CMK (cell line): Measurements from ENCODE around the gene APBB2.

Experiments
- DNase-seq: peaks from one replicate; pipeline ENCODE4 v3.0.0-alpha.2; 2010; ENCODE audit warnings: low read depth

APBB2 gene

DNA sequence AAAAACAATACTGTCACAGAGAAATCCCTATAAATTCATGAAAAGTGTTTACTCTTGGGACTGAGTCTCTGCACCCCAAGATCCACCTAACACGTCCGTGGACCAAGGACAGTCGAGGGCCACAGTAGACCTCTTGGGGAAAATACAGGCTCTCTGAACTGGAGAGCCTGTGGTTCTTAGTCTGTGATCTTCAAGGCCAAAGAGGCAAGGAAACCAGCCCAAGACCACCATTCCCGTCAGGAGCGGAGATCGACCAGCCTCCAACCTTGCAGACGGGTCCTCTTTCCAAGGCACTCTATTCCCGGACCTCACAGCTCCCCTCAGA is 1.6 kb upstream of the APBB2 start:
- no peak for DNase-seq

DNA sequence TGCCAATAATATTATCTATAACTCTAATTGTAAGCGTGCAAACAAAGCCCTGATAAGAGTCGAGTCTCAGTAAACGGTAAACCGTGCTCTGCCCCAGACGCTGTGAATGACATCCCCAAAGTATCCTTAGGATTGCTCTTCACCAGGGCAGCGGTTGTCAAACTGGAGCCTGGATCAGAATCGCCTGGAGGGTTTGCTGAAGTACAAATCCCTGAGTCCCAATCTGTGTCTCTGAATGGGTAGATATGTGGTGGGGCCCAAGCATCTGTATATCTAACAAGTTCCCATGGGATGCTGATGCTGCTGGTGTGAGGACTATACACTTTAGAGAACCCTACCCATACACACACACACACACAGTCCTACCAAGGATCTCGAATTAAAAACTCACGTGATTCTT is 813 bp upstream of the APBB2 start:
- DNase-seq = no peak

DNA sequence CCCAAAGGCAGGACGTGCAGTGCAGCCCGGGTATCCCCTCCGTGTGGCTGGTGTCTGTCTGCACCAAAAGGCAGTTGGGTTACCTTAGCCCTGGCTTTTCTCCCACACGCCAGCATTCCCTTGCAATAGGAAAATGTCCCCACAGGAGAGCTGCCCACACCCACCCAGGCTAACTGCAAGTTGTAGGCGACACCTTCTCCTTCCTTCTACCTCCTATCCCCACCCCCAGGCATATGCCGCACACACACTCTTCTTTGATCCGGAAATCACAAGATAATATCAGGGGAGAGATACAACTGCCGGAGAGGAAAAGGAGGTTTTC is 444 bp upstream of the APBB2 start:
- no peak for DNase-seq

DNA sequence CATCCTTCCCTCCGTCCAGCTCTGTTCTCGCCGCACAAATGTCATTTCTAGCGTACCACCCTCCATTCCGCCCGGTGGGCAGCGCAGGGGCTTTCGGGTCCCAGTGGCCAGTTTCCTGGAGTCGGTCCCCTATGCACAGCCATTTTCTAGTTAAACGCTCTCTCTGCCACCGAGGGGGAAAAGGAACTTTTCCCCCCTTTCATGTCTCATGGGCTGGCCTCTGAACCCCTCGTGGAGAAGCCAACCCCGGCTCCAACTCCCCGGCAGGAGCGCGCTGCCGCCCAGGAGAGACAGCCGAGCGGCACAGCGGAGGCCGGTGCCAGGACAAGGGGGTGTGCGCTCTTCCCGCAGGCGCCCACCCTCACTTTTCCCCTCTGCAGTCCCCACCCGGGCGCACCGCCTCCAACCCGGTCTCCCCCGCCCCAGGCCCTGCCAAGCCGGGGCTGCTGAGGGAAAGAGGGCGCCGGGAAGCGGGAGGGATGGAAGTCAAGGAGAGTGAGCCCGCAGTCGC is 662 bp downstream of the APBB2 start:
- DNase-seq = no peak

DNA sequence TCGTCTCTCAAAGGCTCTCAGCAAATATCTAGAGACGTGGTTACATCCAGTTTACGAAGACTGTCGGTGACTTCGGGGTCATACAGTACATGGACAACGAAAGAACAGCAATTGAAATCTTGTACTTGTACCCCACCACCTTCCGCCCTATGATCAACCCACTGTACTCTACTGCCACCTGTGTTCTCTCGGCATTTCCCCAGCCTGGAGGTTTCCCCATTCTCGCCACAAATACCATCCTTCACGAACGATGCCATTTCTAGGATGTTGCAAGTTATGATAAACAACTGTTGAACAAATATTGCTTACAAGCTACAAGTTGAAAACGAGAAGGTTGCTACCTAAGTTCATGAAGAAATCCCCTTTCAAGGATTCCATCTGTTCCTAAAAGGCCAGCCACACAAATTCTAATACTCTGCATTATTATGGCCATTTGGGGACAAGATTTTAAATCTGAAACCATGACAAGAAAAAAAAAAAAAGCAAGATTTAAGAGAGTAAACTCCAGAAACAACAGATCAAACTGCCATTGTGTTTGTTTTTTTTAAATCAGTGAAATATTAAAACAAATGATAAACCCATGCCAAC is 1.6 kb downstream of the APBB2 start:
- DNase-seq = no peak

DNA sequence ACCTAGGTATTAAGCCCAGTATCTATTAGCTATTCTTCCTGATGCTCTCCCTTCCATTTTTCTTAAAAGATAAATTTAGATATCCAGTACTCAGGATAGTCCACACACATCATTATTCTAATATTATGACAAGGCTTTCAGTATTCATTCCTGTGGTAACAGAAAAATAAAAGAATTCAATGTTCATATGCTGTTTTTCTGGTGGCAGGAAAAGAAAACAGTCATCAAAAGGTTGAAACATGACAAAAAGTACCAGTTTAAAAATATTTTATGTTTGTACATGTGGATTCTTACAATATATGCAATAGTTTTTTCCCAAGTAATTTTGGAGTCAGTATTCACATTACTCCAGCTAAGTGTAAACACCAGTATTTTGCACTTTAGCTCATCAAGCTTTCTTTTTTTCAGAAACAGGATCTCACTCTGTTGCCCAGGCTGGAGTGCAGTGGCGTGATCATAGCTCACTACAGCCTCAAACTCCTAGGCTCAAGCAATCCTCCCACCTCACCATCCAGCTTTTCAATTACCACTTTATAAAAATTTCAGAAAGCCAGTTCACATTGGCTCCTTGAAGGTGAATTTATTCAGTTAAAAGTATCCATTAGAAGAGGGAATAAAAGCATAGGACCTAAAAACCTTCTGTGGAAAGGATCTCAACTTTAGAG is 2.3 kb downstream of the APBB2 start:
- DNase-seq = no peak

DNA sequence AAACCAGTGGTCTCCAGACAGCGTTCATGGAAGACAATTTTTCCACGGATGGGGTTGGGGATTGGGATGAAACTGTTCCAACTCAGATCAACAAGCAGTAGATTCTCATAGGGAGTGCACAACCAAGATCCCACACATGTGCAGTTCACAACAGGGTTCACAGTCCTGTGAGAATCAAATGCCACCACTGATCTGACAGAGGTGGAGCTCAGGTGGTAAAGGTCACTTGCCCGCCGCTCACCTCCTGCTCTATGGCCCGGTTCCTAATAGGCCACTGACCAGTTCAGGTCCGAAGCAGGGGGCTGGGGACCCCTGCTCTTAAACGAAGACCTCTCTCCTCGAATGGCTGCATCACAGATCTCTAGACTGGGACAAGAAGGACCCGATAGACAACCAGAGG is 4.4 kb downstream of the APBB2 start:
- DNase-seq = no peak

DNA sequence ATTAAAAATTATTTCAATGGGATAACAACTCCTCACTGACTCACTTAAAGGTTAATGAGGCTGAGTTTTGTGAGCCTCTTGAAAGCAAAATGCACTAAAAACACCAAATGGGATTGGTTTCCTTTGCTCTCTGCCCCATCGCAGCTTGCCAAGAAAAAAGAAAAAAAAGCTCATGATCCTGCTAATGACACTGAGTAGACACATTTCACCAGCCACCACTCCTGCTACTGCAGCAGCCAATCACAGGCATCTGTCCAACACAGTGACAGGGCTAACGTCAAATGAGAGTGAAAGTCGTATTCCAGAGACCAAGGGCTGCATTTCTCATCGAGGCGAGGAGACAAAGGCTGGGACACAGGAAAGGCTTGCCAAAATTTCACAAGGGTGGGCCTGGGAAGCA is 5.2 kb downstream of the APBB2 start:
- no peak for DNase-seq

DNA sequence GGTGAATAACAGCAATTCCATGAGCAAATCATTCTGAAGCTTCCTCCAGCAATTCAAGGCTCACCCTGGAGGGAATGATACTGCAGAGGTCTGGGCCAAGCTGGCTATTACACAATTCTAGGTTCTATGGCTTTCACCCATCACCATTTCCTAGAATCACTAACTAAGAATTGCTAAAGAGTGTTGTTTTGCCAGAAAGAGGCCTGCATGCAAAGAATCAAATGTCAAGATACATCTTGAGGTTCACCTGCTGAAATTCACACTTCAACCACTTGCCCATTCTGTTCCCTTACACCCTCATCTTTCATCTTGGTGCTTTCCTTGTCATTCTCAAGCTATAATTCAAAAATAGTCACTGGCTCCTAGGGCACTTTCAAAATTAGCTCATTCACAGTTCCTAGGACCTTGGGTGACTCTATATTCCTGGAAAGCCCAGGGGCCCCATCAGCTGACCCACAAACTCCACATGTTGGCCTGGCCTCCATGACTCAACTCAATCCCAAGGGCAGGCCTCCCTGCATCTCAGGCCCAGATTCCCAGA is 7.0 kb downstream of the APBB2 start:
- no peak for DNase-seq

DNA sequence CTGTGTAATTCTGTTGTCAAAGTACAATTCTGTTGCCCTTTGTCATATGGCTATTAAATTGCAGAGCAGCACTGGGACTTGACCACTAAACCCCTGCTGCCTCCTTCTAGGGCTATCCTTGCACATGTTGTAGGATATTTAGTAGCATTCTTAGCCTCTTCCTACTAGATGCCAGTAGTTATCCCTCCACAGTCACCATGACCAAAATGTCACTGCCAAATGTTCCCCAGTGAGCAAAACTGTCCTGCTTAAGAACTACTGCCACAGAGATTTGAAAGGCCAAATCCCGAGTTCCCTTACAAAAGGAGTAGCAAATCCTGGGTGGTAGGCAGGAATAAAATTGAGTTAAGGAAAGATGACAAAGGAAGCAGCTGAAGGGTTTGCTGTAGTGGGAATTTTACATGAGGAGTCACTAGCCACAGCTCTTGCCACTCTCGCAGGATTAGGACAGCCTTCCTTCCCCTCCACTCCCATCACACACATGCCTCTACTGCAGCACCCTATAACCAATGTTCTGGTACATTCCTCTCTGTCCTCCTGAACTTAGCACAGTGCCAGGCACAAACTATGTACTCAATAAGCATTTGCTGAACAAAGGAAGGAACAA is 8.4 kb downstream of the APBB2 start:
- no peak for DNase-seq

DNA sequence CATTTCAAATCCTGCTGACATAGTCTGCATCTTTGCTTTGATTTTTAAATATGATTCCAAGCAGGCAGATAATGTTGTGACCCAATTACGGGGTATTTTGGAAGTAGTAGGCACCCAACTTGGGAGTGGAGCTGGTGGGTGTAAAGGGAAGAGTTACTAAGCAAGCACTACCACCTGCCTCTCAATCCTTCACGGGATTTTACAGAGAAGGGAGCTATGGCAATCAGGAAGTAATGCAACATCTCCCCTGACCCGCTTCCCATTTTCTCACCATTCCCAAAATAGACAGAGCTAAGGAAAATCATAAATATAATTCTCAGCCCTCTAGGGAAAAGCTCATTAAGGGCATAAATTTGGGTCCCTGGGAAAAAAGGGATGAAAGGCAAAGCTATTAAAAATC is 9.2 kb downstream of the APBB2 start:
- no peak for DNase-seq

DNA sequence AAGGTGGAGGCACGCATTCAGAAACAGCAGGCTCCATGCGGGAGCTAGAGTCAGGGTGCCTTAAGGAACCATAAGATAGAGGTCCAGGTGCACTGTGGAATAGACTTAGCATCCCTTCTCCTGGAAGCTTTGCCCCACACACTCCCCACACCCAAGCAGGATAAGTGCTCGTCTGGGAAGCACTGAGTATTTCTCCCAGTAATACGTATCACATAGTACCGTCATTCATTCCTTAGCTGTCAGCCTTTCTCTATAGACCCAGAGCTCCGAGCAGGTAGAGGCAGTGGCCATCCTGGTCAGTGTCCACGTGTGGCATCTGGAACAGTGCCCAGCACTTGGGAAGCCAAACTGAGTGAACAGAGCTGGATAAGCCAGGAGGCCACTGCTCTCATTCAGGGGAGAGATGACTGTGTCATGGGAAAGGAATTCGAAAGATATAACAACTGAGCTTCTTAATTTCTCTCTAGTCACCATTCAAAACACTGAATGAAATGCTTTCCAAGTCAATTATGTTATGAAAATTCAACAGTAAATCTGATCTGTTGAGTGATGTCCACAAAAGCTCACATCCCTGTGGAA is 9.9 kb downstream of the APBB2 start:
- no peak for DNase-seq

DNA sequence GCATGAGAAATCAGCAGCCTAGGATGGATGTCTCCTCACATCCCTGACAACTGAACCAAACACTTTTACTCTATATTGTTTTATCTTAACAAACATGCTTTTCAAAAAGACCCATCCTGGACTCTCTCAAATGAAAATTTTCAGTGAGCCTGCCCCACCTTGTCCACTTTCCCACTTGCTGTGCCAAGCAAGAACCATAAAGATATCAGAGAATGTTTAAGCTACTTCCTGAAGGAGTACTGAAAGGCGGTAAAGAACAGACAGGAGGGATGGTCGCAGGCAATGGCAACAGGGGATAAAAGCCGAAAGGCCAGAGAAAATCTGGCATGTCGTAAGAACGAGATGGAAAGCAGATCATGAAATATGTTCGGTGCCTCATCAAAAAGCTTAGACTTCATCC is 10.5 kb downstream of the APBB2 start:
- DNase-seq = no peak

DNA sequence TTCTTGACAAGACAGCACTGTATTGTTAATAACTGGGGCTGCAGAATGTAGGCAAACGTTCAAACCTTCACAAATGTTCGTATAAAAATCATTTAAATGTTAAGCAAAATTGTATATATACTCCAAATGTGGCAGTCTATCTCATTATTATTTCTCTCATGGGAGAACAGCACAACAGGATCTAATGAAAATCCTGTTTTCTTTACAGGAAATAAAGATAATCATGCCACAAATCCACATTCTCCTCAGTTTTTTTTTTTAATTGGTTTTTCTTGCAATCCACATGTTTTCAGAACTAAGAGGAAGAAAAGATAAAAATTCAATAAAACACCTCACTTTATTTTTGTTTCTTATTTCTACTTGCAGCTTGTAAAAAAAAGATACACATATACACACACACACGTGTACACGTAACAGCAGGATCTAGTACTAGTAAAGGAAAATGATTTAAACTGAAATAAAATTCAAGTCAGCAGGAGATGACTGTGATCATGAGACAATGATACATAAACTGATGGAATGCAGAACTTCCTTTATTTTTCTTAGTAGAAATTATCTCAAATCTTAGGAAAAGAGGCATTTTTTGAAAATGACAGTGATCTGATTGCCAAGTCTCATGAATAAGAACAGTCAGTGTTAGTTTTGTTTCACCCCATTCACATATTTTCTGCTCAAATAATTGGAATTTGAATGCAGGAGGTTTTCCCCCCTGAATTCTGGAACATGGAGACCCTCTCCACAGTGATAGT is 11.3 kb downstream of the APBB2 start:
- DNase-seq = no peak

DNA sequence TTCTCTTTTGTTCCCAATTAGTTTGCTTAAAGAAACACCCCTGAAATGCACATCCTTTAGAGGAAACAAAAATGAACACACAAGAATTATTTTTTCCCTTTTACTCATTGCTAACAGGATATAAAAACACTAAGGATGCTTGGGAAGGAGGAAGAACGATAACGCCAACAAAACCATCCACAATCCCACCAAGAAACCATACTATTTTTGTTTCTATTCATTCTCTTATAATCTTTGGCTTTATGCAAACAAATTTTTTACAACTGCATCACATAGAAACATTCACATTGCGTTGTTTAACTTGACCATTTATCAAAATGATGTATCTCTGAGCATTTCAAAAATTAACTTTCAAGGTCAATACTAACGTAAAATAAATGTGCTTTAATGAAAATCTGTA is 12.0 kb downstream of the APBB2 start:
- no peak for DNase-seq

DNA sequence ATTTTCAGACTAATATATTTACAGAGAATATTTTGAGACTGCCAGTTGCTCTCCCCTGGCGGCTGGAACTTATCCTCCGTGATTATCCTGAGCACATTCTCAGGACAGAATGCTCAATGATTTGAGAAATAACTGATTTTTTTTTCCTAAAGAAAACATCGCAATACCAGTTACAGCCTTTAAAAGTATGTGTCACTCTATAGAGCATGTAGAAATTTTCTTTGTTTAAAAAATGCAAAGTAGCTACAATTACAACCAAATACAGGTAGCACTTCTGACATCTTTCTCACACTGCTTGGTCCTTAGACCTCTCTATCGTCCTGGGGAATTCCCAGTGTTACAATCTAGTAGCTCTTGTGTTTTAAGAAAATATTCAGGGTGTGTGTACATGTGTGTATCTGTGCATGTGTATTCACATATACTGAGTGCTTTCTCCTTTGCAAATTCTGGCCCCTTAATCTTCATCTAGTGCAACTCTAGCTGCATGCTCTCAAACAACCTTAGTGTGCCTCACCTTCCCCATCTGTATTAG is 13.8 kb downstream of the APBB2 start:
- no peak for DNase-seq

DNA sequence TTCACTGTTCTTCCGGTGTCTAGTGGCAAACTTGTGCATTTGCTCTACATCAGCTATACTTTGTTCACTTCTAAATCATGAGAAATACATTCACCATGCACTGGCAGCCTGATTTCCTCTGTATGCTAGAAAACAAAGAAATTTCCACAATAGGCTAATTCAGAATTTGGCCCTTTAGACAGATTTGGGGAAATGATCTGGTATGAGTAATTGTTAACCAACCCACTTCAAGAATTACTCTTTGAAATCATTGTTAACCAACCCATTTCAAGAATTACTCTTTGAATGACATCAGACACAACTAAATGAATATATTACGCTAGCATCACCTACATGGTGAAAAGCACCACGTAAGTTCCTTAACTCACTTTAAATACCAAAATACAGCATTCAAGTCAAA is 14.6 kb downstream of the APBB2 start:
- DNase-seq = no peak

DNA sequence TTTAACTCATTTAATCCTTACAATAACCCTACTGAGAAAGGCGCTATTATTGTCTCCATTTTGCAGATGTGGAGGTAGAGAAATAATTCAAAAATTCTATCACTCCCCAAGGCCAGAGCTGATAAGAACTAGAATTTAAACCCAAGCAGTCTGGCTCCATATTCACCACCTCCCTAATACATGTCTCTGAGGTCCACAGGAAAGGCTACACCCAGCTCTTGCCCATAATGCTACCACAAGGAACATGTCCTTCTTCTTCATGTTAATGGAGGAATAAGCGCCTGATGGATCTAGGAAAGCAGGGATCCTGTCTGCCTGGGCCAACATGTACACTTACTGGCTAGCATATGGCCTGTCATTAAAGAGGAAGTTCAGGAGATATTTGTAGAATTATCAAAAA is 16.3 kb downstream of the APBB2 start:
- DNase-seq = no peak

DNA sequence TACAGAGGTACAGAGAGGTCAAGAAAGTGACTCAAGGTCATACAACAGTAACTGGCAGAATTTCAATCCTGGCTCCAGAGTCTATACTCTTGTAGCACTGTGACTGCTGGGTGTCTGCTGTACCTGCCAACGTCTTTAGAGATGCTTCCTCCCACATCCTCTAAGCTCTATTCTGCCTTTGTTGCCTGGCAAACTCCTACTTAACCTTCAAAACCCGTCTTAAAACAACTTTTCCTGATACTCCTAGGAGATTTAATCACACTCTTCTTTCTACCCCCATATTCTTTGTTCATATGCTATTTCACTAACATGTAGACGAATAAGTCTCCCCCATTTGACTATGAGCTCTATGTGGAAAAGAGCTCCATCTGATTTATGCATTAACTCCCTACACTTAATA is 16.8 kb downstream of the APBB2 start:
- DNase-seq = no peak

DNA sequence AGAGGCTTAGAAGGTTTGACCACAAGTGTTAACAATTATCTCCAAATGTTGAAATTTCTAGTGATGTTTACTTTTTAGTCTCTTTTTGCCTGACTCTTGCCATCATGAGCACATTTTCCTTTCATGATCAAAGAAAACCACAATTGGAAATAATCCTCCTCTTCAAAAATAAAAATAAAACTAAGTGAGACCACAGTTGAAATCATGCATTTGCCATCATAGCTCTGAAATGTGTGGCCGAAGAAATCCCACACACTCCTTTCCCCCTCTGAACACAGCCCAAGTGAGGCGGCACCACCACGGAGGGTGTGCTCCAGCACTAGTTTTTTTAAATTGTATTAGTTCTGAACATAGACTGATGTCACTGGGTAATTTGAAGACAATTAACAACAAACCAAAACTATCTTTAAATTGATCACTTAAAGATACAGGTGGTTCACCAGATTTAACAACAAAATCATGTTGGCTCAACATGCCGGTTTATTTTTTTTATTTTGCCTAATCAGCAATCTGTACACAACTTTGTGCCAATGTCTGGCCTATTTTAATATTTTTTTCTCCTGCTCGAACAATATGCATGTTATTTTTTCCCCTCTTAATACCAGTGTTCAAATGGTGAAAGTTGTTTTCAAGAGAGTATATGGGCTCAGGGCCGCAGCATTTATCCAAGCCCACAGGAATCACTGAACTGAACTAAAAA is 17.6 kb downstream of the APBB2 start:
- no peak for DNase-seq

DNA sequence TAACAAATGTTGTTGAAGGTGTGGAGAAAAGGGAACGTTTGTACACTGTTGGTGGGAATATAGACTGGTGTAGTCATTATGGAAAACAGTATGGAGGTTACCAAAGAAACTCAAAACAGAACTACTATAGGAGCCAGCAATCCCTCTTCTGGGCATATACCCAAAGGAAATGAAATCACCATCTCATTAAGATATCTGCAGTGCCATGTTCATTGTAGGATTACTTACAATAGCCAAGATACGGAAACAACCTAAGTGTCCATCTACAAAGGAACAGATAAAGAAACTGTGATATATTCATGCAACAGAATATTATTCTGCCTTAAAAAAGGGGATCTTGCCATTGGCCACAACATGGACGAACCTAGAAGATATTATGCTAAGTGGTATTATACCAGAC is 22.2 kb downstream of the APBB2 start:
- no peak for DNase-seq

DNA sequence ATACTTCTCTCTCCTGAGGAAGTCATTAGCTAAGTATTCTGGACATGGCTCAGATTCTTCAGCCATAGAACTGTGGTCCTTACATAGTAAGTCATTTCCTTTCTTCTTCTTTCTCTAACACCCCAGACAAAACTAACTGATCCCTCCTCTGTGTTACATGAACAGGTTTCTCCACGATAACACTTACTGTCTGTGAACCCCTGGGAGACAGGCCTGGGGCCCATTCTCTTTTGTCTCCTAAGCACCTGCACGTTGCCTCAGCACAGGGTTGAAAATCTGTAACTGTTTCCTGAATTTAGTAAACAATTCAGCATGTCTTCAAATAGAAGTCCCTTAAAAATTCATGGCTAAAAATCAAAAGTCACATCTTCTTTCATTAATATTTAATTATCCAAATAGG is 24.7 kb downstream of the APBB2 start:
- DNase-seq = no peak
